NCI-H1417 treated with DMSO at 0.1 percent for 48 hours (cell line): ENCODE measurements around the gene NIM1K.
"Not testable (repeated sequence)": the region's sequence is repeated elsewhere in the genome, so short reads cannot be mapped to it uniquely, and the experiment has no call there.

ENCODE experiments used
- DNase-seq: peaks from one replicate; lab custom pipeline; 2025; lab: John Stamatoyannopoulos, UW

The NIM1K gene

DNA sequence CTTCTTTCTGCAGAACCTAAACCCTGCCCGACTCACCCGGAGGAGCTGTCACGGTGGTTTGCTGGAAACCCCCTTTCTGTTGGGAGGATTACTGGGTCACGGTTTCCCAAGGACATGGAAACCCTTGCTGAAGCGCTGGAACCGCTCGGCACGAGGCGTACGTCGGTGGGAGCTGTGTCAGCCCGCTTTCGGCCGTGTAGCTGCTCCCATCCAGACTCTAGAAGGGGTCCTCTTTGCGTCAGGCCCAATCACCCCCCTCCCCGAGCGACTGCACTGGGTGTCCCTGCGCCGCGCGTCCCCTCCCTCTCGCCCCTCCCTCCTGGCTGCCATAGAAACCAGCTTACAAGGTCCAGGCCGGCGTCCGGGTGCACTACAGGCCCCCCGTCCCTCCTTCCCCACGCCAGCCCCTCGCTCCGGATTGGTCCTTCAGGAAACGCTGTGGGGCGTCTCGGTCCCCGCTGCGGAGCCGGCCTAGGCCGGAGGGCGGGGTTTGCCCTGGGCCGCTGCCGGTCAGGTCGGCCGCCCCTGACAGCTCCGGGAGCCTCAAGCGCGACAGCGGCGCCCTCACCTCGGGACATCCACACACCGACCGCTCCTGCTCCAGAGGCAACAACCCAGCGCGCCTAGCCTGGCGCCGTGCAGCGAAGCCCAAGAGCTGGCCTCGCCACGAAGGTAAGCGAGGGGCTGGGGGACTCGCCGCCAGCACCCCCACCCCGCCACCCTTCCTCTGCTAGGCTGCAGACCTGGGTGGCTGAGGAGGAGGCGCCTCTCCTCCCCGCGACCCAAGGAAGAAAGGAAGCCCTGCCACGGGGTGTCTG is at the start of gene NIM1K:
TSS of gene NIM1K (plus strand) at position 486 of the 818 bp plus-strand sequence. CDS start 53,551 bp downstream, outside the sequence.
- no peak for DNase-seq

DNA sequence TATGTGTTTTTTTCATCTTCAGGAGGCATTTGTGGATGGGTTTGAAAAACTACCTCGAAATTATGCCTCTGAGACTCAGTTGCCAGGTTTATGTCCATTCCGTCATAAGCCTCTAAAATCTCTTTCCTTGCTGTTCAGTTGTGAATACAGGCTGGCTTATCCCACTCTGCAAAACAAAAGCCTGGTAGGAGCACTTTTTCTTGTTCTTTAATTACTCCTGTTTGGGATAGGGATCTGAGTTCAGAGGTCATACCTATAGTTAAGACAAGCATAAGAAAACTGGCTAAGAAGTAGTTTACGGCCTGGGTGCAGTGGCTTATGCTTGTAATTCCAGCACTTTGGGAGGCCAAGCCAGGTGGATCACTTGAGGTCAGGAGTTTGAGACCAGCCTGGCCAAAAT is 47.0 kb upstream of the NIM1K start:
- no peak for DNase-seq

DNA sequence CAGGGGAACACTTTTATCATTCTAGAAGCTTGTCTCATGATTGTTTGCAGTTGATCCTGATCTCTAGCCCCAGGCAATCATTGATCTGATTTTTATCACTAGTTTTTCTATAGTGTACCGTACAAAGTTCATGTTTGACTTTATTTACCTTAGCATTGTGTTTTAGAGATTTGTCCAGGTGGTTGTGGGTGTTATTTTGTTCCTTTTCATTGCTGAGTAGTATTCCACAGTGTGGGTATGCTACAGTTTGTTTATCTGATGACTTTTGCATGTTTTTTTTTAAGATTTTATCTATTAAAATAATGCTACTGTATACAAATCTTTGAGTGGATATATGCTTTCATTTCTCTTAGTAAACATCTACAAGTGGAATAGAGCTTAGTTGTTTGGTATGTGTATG is 45.1 kb upstream of the NIM1K start:
- no peak for DNase-seq

DNA sequence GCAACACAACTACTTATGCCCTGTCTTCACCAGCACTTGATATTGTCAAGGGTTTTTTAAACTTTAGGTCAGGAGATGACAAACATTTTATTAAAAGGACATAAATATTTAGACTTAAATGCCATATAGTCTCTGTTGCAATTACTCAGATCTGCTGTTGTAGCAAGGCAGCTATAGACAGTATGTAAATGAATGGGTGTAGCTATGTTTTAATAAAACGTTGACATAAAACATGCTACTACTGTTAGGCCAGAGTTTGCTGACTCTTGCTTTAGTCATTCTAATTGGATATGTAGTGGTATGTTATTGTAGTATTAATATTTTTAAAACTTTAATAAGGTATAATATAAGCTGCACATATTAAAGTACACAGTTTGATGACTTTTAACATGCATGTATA is 43.6 kb upstream of the NIM1K start:
- no peak for DNase-seq

DNA sequence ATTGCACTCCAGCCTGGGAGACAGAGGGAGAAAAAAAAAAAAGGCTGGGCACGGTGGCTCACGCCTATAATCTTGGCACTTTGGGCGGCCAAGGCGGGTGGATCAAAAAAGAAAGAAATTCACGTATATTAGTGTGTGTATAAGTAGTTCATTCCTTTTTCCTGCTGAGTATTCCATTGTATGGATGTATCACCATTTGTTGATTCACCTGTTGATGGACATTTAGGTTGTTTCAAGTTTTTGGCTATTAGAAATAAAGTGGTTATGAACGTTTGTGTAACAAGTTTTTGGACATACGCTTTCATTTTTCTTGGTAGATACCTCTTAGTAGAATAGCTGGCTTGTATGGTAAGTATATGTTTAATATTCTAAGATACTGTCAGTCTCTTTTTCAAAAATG is 42.8 kb upstream of the NIM1K start:
- no peak for DNase-seq

DNA sequence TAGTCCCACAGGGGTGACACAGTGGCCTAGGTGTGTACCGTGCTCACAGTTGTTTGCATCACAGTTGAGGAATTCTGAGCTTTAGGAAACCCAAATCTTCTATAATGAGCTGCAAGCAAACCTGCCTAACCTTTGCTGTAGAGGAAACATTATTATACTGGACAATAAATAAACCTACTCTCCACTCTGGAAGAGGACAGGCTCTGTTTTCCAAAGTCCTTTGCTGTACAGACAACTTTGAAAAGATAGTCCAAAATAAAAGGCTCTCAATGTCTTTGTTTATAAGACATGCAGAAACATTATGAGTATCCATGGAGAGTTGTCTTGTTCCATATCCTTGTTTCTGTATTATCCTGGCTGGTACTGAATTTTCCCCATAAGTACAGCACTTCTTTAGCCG is 42.0 kb upstream of the NIM1K start:
- DNase-seq = no peak

DNA sequence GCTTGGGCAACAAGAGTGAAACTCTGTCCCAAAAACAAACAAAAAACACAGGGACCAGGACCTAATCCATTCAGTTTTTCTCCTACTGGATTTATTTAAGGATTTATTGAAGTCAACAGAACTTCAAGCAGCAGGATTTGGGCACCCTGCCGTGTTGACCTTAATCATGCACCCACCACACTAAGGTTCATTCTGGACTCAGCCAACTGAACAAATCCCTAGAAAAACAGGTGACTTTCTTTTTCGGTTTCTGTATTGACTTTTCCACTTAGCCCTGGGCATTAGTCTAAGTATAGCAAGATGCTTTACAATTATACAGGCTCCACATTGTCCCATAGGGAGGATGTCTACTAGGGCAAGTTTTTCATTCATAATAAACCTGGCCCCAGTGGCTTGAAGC is 41.3 kb upstream of the NIM1K start:
- DNase-seq = no peak

DNA sequence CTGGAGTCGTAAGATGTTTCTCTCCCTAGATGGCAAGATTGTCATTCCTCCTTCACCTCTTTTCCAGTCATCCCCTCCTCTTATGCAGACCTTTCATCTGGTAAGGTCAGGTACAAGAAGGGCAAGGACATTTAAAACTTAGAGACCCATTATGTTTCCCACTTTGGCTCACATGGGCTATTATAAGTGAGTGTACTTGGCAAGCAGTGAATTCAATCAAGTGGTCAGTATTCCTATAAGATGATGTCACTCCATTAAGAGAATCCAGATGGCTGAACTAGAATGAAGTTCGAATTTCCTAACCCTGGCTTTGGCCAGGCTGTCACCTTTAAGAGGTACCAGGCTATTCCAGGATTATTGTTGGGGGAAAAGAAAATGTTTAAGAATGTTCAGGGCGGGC is 39.1 kb upstream of the NIM1K start:
- no peak for DNase-seq

DNA sequence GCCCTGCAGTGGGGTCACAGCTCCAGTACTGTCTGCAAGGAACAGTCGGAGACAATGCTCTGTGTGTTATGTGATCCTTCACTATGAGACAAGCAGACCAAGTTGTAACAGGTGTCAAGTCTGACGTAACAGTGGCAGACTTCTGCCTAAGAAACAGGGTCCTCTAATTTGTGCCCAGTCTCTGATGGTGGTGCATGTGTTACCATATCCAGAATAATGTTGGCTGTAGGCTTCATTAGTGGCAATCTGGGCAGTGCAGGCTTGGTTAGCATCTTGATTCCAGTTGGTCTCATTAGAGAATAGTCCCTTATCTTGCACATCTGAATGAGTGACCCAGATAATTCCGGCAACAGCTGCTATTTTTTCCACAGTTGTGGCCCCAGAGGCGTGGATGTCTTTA is 37.6 kb upstream of the NIM1K start:
- DNase-seq = no peak

DNA sequence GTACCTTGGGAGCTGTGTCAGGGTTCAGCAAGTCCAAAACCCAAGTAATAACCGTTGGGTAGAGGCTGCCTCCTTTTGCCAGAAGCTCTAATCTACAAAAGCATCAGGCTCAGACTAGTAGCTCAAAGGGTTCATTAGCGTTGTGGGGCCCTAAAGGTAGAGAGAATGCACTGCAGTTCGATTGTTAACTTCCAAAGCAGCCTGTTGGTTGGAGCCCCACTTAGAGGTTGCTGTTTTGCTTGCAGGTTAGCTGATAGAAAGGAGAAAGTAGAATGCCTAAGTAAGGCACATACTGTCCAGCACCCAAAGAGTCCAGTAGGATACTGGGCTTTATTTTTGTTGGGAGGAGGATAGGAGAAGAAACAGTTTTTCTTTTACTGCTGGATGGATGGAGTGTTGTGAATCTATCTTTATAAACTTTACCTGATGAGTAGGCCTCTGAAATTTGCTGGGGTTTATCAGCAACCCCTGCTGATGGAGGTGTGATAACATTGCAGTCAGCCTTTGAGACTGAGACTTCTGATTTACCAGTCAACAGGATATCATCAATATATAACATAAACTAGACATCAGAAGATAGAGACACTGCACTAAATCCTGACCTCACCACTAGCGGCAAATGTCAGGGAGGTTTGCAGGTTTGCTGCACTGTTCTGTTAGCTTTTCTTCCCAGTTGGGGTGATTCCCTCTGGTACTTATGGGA is 36.5 kb upstream of the NIM1K start:
- no peak for DNase-seq

DNA sequence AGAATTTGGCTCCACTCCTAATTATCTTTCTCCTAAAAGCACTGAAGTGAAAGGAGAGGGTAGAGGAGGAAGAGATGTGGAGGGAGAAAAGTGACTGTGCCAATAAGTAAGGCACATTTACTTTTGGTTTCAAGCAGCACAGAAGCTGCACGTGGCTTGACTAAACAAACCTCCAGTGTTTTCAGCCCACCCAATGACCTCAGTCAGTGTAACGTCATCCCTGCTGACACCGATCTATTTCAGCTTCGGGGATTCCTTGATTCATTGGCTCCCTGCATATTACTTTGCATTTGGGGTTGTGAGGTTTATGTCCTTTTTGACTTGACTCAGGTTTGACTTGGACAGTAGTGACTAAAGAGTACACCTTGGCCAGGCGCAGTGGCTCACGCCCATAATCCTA is 35.6 kb upstream of the NIM1K start:
- DNase-seq = no peak

DNA sequence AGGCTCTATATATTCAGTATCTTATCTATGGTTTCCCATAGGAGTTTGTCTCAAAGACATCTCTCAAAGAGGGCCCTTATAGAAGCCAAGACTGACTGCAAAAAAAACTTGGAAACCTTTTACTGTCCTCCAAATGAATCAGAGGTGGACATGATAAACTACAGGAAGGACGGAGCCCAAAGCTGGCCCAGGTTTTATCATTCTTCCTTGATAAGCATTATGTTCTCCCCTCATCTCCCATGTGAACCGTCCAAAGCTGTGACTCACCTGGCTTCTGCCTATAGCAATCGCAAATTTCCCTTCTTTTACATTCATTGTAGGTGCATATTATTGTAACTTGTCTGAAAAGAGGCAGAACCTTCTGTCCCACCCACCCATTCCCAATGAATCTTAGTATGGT is 35.0 kb upstream of the NIM1K start:
- no peak for DNase-seq

DNA sequence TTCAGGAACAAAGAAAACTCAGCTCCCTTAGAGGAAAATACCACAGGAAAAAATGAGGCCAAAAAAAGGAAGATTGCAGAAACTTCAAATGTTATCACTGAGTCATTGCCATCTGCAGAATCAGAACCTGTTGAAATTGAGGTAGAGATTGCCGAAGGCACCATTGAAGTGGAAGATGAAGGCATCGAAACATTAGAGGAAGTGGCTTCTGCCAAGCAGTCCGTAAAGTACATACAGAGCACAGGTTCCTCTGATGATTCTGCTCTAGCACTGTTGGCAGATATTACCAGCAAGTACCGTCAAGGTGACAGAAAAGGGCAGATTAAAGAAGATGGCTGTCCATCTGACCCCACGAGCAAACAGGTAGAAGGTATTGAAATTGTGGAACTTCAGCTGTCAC is 30.8 kb upstream of the NIM1K start:
- no peak for DNase-seq

DNA sequence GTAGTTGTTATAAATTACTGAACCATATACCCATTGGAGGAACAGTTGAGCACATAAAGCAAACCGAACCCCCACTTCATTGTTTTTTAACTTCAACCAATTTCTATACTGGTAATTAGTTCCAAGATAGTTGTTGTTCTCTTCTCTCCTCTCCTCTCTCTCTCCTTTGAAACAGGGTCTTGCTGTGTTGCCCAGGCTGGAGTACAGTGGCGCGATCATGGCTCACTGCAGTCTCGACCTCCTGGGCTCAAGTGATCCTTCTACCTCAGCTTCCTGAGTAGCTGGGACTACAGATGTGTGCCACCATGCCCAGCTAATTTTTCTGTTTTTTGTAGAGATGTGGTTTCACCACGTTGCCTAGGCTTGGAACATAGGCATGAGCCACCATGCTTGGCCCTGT is 27.2 kb upstream of the NIM1K start:
- not testable (repeated sequence) for DNase-seq

DNA sequence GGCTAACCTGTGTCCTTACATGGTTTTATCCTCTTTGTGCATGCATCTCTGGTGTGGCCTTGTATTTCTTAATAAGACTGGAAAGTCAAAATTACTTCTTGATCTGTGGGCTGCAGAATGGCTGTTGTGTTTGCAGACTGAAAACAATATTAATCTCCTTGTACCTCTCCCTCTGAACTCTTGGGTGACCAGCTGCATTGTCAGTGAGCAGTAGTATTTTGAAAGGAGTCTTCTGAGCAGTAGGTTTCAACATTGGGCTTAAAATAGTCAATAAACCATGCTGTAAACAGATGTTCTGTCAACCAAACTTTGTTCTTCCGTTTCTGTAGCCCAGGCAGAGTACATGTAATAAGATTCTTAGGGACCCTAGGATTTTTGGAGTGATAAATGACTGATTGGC is 26.7 kb upstream of the NIM1K start:
- DNase-seq = no peak

DNA sequence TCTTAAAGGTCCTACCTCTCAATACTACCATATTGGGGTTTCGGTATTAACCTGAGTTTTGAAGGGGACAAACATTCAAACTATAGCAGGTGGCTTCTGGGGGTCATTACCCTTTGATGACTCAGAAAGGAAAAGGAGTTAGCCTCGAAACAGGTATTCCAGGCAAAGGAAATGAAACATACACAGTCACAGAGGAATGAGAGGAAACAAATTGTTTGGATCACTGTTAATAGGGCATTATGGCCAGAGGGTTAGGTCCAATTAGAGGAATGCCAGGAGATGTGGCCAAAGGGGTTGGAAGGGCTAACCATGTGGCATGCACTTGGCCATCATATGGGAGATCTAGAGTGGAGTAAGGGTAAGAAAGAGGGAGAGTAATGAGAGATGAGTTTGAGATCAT is 23.9 kb upstream of the NIM1K start:
- no peak for DNase-seq

DNA sequence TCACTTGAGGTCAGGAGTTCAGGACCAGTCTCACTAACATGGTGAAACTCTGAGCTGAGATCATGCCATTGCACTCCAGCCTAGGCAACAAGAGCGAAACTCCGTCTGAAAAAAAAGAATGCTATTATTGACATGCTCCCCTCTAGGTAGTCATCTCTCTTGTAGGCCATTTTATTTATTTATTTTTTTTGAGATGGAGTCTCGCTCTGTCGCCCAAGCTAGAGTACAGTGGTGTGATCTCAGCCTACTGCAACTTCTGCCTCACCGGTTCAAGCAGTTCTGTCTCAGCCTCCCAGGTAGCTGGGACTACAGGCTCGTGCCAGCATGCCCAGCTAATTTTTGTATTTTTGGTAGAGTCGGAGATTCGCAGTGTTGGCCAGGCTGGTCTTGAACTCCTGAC is 20.6 kb upstream of the NIM1K start:
- DNase-seq = no peak

DNA sequence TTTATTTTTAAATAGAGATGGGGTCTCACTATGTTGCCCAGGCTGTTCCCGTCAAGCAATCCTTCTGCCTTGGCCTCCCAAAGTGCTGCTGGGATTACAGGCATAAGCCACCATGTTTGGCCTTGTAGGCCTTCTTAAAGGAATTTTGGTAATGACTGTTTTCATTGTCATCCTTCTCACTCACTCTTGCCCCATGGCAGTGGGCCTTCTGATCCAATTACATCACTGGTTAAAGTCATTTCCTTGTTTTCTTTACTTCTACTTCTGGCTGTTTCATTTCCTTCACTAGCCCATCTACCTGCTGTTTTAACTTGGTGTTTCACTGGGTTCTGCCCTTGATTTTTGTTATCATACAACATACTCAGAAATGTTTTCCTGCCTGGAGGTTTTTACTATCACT is 20.1 kb upstream of the NIM1K start:
- DNase-seq = no peak

DNA sequence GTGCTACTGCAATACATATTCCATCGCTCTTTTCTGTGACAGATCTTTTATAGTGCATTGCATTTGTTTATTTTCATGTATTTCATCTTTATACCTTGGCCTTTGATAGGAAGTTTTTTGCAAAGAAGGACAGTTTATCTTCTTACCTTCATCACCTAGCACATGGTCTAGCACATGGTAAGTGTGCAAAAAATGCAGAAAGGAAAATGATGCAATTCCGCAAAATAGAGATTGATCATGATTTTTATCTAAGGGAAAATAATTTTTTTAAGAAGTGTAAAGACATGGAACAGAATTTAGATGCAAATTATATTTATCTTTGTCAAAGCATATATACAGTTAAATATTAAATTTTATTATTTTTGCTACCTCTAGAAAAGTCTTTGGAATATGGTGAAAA is 19.2 kb upstream of the NIM1K start:
- no peak for DNase-seq

DNA sequence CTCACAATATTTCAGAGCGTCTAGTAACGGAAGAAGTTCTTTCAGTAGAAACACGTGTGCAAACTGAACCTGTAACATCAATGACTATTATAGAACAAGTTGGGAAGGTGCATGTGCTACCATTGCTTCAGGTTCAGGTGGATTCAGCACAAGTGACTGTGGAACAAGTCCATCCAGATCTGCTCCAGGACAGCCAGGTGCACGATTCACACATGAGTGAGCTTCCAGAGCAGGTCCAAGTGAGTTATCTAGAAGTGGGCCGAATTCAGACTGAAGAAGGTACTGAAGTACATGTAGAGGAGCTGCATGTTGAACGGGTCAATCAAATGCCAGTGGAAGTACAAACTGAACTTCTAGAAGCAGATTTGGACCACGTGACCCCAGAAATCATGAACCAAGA is 17.4 kb upstream of the NIM1K start:
- DNase-seq = no peak

DNA sequence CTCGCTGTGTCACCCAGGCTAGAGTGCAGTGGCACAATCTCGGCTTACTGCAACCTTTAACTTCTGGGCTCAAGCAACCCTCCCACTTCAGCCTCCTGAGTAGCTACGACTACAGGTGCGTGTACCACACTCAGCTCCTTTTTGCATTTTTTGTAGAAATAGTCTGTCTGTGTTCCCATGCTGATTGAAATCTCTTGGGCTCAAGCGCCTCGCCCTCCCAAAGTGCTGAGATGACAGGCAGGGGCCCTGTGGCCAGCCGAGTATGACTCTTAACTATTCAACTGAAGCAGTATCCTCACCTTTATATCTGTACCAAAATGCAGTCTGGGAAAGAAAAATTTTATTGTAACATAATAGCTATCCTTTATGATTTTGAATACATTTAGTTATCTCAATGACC is 12.2 kb upstream of the NIM1K start:
- no peak for DNase-seq

DNA sequence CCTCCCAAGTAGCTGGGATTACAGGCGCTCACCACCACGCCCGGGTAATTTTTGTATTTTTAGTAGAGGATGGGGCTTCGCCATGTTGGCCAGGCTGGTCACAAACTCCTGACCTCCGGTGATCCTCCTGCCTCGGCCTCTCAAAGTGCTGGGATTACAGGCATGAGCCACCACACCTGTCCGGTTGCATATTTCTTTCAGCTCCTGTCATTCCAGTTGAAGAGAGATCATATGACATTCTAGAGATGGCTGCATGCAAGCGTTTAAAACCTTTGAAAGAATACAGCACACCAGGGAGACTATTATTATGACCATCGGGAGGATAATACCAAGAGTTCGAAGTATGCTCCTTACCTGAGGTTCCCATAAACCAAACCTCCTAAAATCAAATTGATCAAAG is 9.6 kb upstream of the NIM1K start:
- no peak for DNase-seq

DNA sequence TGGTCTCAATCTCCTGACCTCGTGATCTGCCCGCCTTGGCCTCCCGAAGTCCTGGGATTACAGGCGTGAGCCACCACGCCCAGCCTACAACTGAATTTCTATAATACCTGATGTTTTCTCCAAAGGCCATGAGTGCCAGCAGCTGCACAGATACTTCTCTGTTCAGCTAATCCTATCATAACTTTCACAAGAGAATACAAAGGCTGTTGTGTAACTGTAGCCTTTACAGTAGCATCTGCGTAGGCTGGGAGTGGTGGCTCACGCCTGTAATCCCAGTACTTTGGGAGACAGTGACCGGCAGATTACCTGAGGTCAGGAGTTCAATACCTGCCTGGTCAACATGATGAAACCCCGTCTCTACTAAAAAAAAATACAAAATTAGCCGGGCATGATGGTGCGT is 8.9 kb upstream of the NIM1K start:
- not testable (repeated sequence) for DNase-seq
